A549 (cell line): Measurements from ENCODE around the gene NCOA1. TPM values are rescaled to one million over a fixed set of nuclear protein-coding genes. Genes with fewer than 3 reads are reported as not detected.

ENCODE experiments used
- ATAC-seq, 2 experiments: fragments of 200-7000 bp in 1 of 2; fragments of >200 bp in 1 of 2; cut with Nextera tagmentation in 1 of 2; cut with Tn5 transposase in 1 of 2; 3 replicates each; pipeline versions ENCODE4 v1.8.0 to v1.9.1; 2018 to 2020; ENCODE audit warnings: mild to moderate bottlenecking in 1 of 2, moderate library complexity in 1 of 2
- CTCF ChIA-PET: fragments of 300-600 bp; sonication (Branson Sonifier 250); formaldehyde crosslinking; extraction: SDS; loops from one replicate; lab custom pipeline; 2021; ENCODE audit warnings: antibody characterized with exemption, inconsistent platforms; lab: Yijun Ruan, JAX
- POLR2A ChIA-PET: fragments of 350-600 bp; formaldehyde crosslinking; extraction: SDS; loops from one replicate; lab custom pipeline; 2021; ENCODE audit warnings: antibody characterized with exemption, inconsistent platforms; lab: Yijun Ruan, JAX
- DNase-seq, 2 experiments: peaks; one replicate each; pipeline versions ENCODE4 v3.0.0 to v3.0.0-alpha.2; 2011 to 2016; ENCODE audit warnings: low read depth in 1 of 2, low spot score in 1 of 2
- FAIRE-seq: peaks from 2 replicates; lab custom pipeline; 2011; peaks lifted over from hg19 to GRCh38; lab: Jason Lieb, UNC
- H3K27ac ChIP-seq, 2 experiments: fragments of >200 bp; sonication (Bioruptor Twin); formaldehyde crosslinking; 3 replicates each; pipeline ENCODE4 v1.5.1; 2016 to 2017
- H3K4me1 ChIP-seq: fragments of >200 bp; sonication (Bioruptor Twin); formaldehyde crosslinking; 3 replicates; pipeline ENCODE4 v1.6.1; 2016
- H3K4me2 ChIP-seq: fragments of >200 bp; sonication (Bioruptor Twin); formaldehyde crosslinking; 3 replicates; pipeline ENCODE4 v1.6.1; 2016
- H3K4me3 ChIP-seq: fragments of >200 bp; sonication (Bioruptor Twin); formaldehyde crosslinking; 3 replicates; pipeline ENCODE4 v1.5.1; 2016
- H3K9me3 ChIP-seq: fragments of >200 bp; sonication (Bioruptor Twin); formaldehyde crosslinking; 3 replicates; pipeline ENCODE4 v1.6.1; 2016
- ATOH8 ChIP-seq: fragments of 250-450 bp; sonication (Bioruptor Pico); IDR thresholded peaks from 2 replicates; pipeline ENCODE4 v1.5.0; 2020; ENCODE audit warnings: low read depth, mild to moderate bottlenecking, moderate library complexity
- BHLHE40 ChIP-seq: IDR thresholded peaks from 2 replicates; pipeline ENCODE4 v1.6.1; 2012; ENCODE audit warnings: low read depth, low read length, inconsistent platforms
- CBX2 ChIP-seq: fragments of 200-600 bp; sonication (generic); IDR thresholded peaks from 2 replicates; pipeline ENCODE4 v1.6.1; 2016; ENCODE audit warnings: low read depth, mild to moderate bottlenecking, borderline replicate concordance
- CEBPB ChIP-seq, 2 experiments: fragments of >200 bp in 1 of 2; sonication (Bioruptor Twin) in 1 of 2; formaldehyde crosslinking in 1 of 2; IDR thresholded peaks; 2 replicates each; pipeline ENCODE4 v1.6.1; 2012 to 2016
- CHD4 ChIP-seq: fragments of 200-600 bp; sonication (generic); IDR thresholded peaks from 2 replicates; pipeline ENCODE4 v1.6.1; 2016; ENCODE audit warnings: antibody characterized with exemption, mild to moderate bottlenecking, borderline replicate concordance
- ELK1 ChIP-seq: fragments of 150-350 bp; IDR thresholded peaks from 2 replicates; pipeline ENCODE4 v1.6.1; 2014; ENCODE audit warnings: low read depth, mild to moderate bottlenecking, low read length
- EP300 ChIP-seq, 2 experiments: fragments of >200 bp; sonication (Bioruptor Twin); formaldehyde crosslinking; IDR thresholded peaks; 2 replicates in 1 of 2; 3 replicates in 1 of 2; pipeline ENCODE4 v1.6.1; 2016 to 2017
- HOXA7 ChIP-seq: fragments of 250-450 bp; sonication (Bioruptor Pico); IDR thresholded peaks from 2 replicates; pipeline ENCODE4 v1.5.0; 2020; ENCODE audit warnings: mild to moderate bottlenecking, moderate library complexity
- JUN ChIP-seq, 2 experiments: fragments of >200 bp; sonication (Bioruptor Twin); formaldehyde crosslinking; IDR thresholded peaks; 2 replicates in 1 of 2; 3 replicates in 1 of 2; pipeline ENCODE4 v1.6.1; 2016 to 2017
- KDM1A ChIP-seq: fragments of 200-600 bp; sonication (generic); IDR thresholded peaks from 2 replicates; pipeline ENCODE4 v1.6.1; 2016; ENCODE audit warnings: low read depth, mild to moderate bottlenecking
- KDM5A ChIP-seq: fragments of 200-600 bp; sonication (generic); IDR thresholded peaks from 2 replicates; pipeline ENCODE4 v1.6.1; 2016; ENCODE audit warnings: antibody characterized with exemption, mild to moderate bottlenecking
- MAFK ChIP-seq: fragments of 450-650 bp; IDR thresholded peaks from 2 replicates; pipeline ENCODE4 v1.6.1; 2014; ENCODE audit not compliant: partially characterized antibody
- MAX ChIP-seq: IDR thresholded peaks from 2 replicates; pipeline ENCODE4 v1.6.1; 2012
- PHF8 ChIP-seq: fragments of 200-600 bp; sonication (generic); IDR thresholded peaks from 2 replicates; pipeline ENCODE4 v1.6.1; 2016; ENCODE audit warnings: low read depth, mild to moderate bottlenecking, antibody characterized with exemption, moderate library complexity, borderline replicate concordance
- RAD21 ChIP-seq, 2 experiments: fragments of >200 bp in 1 of 2; sonication (Bioruptor Twin) in 1 of 2; formaldehyde crosslinking in 1 of 2; IDR thresholded peaks in 1 of 2; conservative IDR thresholded peaks in 1 of 2; 2 replicates in 1 of 2; 3 replicates in 1 of 2; pipeline ENCODE4 v1.6.1; 2012 to 2018; ENCODE audit warnings: inconsistent platforms in 1 of 2
- RARB ChIP-seq: fragments of 250-450 bp; sonication (Bioruptor Pico); IDR thresholded peaks from 2 replicates; pipeline ENCODE4 v1.8.0; 2021; ENCODE audit warnings: mild to moderate bottlenecking, moderate library complexity
- RFX5 ChIP-seq: fragments of 450-650 bp; IDR thresholded peaks from 2 replicates; pipeline ENCODE4 v1.7.1; 2014; ENCODE audit warnings: antibody characterized with exemption, mild to moderate bottlenecking, moderate library complexity
- RNF2 ChIP-seq: fragments of 200-600 bp; sonication (generic); IDR thresholded peaks from 2 replicates; pipeline ENCODE4 v1.6.1; 2016; ENCODE audit warnings: low read depth, mild to moderate bottlenecking, antibody characterized with exemption, moderate library complexity, borderline replicate concordance
- SREBF2 ChIP-seq: fragments of 450-650 bp; IDR thresholded peaks from 2 replicates; pipeline ENCODE4 v1.6.1; 2014; ENCODE audit warnings: mild to moderate bottlenecking, moderate library complexity
- TP53 ChIP-seq: fragments of 250-450 bp; sonication (Bioruptor Pico); IDR thresholded peaks from 2 replicates; pipeline ENCODE4 v1.5.0; 2021; ENCODE audit warnings: mild to moderate bottlenecking, moderate library complexity
- ZFP36 ChIP-seq: fragments of 450-650 bp; IDR thresholded peaks from 2 replicates; pipeline ENCODE4 v1.6.1; 2014; ENCODE audit warnings: borderline replicate concordance; ENCODE audit not compliant: partially characterized antibody
- WGBS: methylation state at CpG from one replicate; pipeline ENCODE4 v1.1.6; 2017; ENCODE audit errors: missing lambda C conversion rate; 5-methylcytosine and 5-hydroxymethylcytosine counted together
- polyA plus RNA-seq, 4 experiments: library from polyadenylated mRNA; depleted of rRNA in 3 of 4; stranded (reverse); fragments of >200 nt; fragmentation: RNase III in 1 of 4; extraction: RNeasy Plus Mini Kit Qiagen cat#74134 plus additional on column Dnase treatment in 1 of 4; gene quantifications; 2 replicates in 3 of 4; 3 replicates in 1 of 4; pipeline ENCODE4 v1.2.3, GENCODE V29; 2011 to 2017
- TF ChIP-seq, protein P1 (sequence below): fragments of 450-650 bp; IDR thresholded peaks from 2 replicates; pipeline ENCODE4 v1.6.1; 2014; ENCODE audit warnings: antibody characterized with exemption
- TF ChIP-seq, protein P2 (sequence below): fragments of 250-450 bp; sonication (Bioruptor Pico); IDR thresholded peaks from 2 replicates; pipeline ENCODE4 v1.5.0; 2021; ENCODE audit warnings: mild to moderate bottlenecking, moderate library complexity, borderline replicate concordance

NCOA1 gene
- polyA plus RNA-seq, 2 of the 4 experiments (the other 2 are of a cell fraction): 7.6 to 29.9 TPM

DNA sequence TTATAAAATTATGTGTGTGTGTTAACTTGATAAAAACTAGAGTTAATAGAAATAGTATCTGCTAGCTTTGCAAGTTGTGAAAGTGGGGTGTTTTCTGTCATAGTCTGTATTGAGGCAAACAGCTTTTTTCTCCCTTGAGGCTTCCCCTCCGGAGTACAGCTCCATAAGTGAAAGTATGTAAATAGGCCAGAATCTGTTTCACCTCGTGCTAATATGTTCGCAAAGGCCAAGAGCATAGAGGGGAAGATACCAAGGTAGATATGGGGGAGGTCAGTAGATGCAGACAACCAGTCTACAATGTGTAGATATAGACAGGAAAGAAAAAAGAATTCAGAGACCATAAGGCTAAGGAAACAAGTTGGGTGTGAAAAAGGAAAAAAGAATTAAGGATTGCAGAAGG lies 229.3 kb downstream of the NCOA1 start (continued):
- TF ChIP-seq EP300 (IDR thresholded peaks at IDR 0.05) (no peak), SREBF2 (no peak), HOXA7 (CRISPR knock-in tag) (no peak), CHD4 (no peak)

- CTCF ChIA-PET: interaction anchor here (1.0 kb wide), 1 partner anchor 508 kb away, joined by 4 read pairs; no protein-coding TSS in a partner anchor
- peak in 1 of 2 experiments; percentile 25; a peak in 2 of 6 replicates for ATAC-seq
- H3K4me3 ChIP-seq: no peak overlapping the region
- no peak for FAIRE-seq
- no peaks in the 10 kb centered on the region for H3K9me3 ChIP-seq
- H3K27ac ChIP-seq: no peak overlapping the region
- TF ChIP-seq JUN (IDR thresholded peaks at IDR 0.05) (no peak), PHF8 (no peak)
- no peak overlapping the region for H3K4me2 ChIP-seq
- DNase-seq: no peak
- POLR2A ChIA-PET: no interaction called here
- 0 out of 3 replicates have a peak, but pooled peaks cover 5% of the 10 kb centered on the region for H3K4me1 ChIP-seq
These were observed 230.4 kb downstream of the NCOA1 start for GRCh38 chr2:24721470-24721869.

DNA sequence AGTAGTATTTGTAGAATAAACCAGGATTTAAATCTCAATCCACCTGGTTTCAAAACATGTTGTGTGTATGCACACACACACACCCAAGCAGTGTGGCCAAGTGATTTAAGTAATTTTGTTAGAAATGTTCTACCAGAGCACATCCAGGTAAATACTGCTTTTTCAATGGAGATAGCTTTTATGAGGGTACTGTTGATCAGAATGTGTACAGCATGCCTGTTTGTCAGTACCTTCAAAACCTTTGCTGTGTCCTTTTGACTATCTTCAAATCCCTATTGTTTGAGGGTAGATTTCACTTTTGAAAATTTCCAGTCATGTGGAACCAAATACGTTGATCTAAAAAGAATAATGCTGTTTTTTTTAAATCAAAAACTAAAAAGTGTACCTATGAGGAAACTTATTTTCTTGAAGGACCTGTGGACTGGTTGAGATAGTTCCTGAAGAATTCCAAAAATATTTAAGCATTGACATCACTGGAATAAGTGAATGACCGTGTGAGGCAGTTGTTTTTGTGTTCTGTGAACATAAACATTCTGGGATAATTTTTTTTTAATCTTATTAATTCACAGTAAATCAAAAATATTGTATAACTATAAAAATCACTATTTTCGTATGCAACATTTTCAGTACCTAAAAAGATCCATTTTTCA lies 231.2 kb downstream of the NCOA1 start:
- no peak overlapping the region for H3K4me3 ChIP-seq
- H3K4me2 ChIP-seq: no peak overlapping the region
- no peaks in the 10 kb centered on the region for H3K9me3 ChIP-seq
- DNase-seq (no peak), FAIRE-seq (no peak), ATAC-seq (no peak)
- no peak overlapping the region for H3K27ac ChIP-seq
- 0 out of 3 replicates have a peak, but pooled peaks cover 5% of the 10 kb centered on the region for H3K4me1 ChIP-seq
- CTCF ChIA-PET: interaction anchor here (0.6 kb wide), 1 partner anchor 54 kb away, joined by 3 read pairs; no protein-coding TSS in a partner anchor
- POLR2A ChIA-PET: no interaction called here
- TF ChIP-seq KDM1A: no peak
- no peak for TF ChIP-seq ATOH8
- TF ChIP-seq RARB: no peak
- TF ChIP-seq MAFK: no peak
- TF ChIP-seq, protein P1, sequence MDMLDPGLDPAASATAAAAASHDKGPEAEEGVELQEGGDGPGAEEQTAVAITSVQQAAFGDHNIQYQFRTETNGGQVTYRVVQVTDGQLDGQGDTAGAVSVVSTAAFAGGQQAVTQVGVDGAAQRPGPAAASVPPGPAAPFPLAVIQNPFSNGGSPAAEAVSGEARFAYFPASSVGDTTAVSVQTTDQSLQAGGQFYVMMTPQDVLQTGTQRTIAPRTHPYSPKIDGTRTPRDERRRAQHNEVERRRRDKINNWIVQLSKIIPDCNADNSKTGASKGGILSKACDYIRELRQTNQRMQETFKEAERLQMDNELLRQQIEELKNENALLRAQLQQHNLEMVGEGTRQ: no peak
- TF ChIP-seq MAX: no peak
- 71% methylated on average over 3 of the region's 3 CpGs for WGBS

DNA sequence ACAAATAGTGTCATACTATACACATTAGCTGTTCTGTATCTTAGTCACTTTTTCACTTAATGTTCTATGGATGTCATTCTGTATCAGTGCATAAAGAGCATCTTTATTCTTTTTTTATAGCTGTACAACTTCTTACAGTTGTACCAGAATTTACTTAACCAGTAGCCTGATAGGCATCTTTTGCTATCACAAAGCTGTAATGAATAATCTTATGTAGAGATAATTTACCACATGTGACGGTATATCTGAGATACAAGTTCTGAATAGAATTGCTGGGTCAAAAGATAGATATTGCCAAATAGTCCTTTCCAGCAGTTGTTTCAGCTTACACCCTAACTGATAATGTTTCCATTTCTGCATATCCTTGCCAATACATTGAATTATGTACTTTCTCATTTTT lies 232.1 kb downstream of the NCOA1 start:
- peak; percentile 18 for FAIRE-seq
- H3K27ac ChIP-seq: no peak overlapping the region
- H3K4me2 ChIP-seq: no peak overlapping the region
- TF ChIP-seq, protein P2, sequence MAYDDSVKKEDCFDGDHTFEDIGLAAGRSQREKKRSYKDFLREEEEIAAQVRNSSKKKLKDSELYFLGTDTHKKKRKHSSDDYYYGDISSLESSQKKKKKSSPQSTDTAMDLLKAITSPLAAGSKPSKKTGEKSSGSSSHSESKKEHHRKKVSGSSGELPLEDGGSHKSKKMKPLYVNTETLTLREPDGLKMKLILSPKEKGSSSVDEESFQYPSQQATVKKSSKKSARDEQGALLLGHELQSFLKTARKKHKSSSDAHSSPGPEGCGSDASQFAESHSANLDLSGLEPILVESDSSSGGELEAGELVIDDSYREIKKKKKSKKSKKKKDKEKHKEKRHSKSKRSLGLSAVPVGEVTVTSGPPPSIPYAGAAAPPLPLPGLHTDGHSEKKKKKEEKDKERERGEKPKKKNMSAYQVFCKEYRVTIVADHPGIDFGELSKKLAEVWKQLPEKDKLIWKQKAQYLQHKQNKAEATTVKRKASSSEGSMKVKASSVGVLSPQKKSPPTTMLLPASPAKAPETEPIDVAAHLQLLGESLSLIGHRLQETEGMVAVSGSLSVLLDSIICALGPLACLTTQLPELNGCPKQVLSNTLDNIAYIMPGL (CRISPR knock-in tag): no peak
- TF ChIP-seq PHF8 (no peak), RAD21 (conservative IDR thresholded peaks at IDR 0.05 in 1 of 2, IDR thresholded peaks at IDR 0.05 in 1 of 2) (no peak), CBX2 (no peak), RNF2 (no peak), TP53 (CRISPR knock-in tag) (no peak), ZFP36 (no peak), CHD4 (no peak), CEBPB (IDR thresholded peaks at IDR 0.05) (no peak), KDM1A (no peak), BHLHE40 (no peak), ELK1 (no peak), RFX5 (no peak), KDM5A (no peak)
- TF ChIP-seq, protein P1: no peak
- TF ChIP-seq, all 56 proteins: peak for 0
- Histone ChIP-seq H3K9me3 (no peaks in the 10 kb centered on the region), H3K4me1 (0 out of 3 replicates have a peak, but pooled peaks cover 5% of the 10 kb centered on the region), H3K4me3 (no peak overlapping the region)
- DNase-seq (no peak), ATAC-seq (no peak)
- POLR2A ChIA-PET: no interaction called here
- WGBS: 93% methylated on average over 1 of the region's 1 CpG
- CTCF ChIA-PET: no interaction called here
